Stimulated activated memory B cell treated with anti-CD40 and anti-IgM and Interleukin-4, amounts not matched to agents 10 μg/mL and 1 μg/mL and 100 μg/mL, for 72 hours (primary cell): Measurements from ENCODE around the gene AREL1.

Experiments used
- ATAC-seq: fragments of 150-1000 bp; cut with Tn5 transposase; 2 replicates; pipeline ENCODE4 v1.10.0; 2021
- H3K27ac Mint-ChIP-seq: one replicate; pipeline ENCODE4 v1.8.0; 2022; ENCODE audit warnings: mild to moderate bottlenecking, mixed read lengths
- H3K27me3 Mint-ChIP-seq: one replicate; pipeline ENCODE4 v1.8.0; 2022; ENCODE audit warnings: mixed read lengths
- H3K36me3 Mint-ChIP-seq: one replicate; pipeline ENCODE4 v1.8.0; 2022; ENCODE audit warnings: mixed read lengths
- H3K4me1 Mint-ChIP-seq: one replicate; pipeline ENCODE4 v1.8.0; 2022; ENCODE audit warnings: mixed read lengths
- H3K4me3 Mint-ChIP-seq: one replicate; pipeline ENCODE4 v1.8.0; 2022; ENCODE audit warnings: mild to moderate bottlenecking, moderate library complexity, mixed read lengths
- H3K9me3 Mint-ChIP-seq: one replicate; pipeline ENCODE4 v1.8.0; 2022; ENCODE audit warnings: mixed read lengths

AREL1 gene

GRCh38 chr14:74711651-74712050 lies 1.2 kb downstream of the AREL1 start:
- no peak for ATAC-seq
- Mint-ChIP-seq H3K27me3 (no peaks in the 10 kb centered on the region), H3K9me3 (no peaks in the 10 kb centered on the region), H3K27ac (no peak overlapping the region), H3K4me1 (peaks cover 46% of the 10 kb centered on the region), H3K36me3 (peaks cover 20% of the 10 kb centered on the region), H3K4me3 (peak overlapping the region; percentile 94)

GRCh38 chr14:74710480-74710879 lies 2.4 kb downstream of the AREL1 start:
- H3K27ac Mint-ChIP-seq, result no peak overlapping the region
- no peak overlapping the region for H3K4me3 Mint-ChIP-seq
- peaks cover 46% of the 10 kb centered on the region for H3K4me1 Mint-ChIP-seq
- H3K9me3 Mint-ChIP-seq, result no peaks in the 10 kb centered on the region
- H3K36me3 Mint-ChIP-seq, result peaks cover 11% of the 10 kb centered on the region
- ATAC-seq, result no peak
- H3K27me3 Mint-ChIP-seq, result no peaks in the 10 kb centered on the region

- peaks cover 8% of the 10 kb centered on the region for H3K9me3 Mint-ChIP-seq
- H3K27me3 Mint-ChIP-seq, result no peaks in the 10 kb centered on the region
- no peak for ATAC-seq
- H3K36me3 Mint-ChIP-seq, result peaks cover 40% of the 10 kb centered on the region
- no peak overlapping the region for H3K27ac Mint-ChIP-seq
- no peak overlapping the region for H3K4me3 Mint-ChIP-seq
- peaks cover 35% of the 10 kb centered on the region for H3K4me1 Mint-ChIP-seq
Observed at GRCh38 chr14:74705613-74706500, 7.0 kb downstream of the AREL1 start.

- Mint-ChIP-seq H3K4me3 (no peak overlapping the region), H3K36me3 (peaks cover 52% of the 10 kb centered on the region), H3K9me3 (peaks cover 8% of the 10 kb centered on the region), H3K27ac (no peak overlapping the region), H3K4me1 (peaks cover 28% of the 10 kb centered on the region), H3K27me3 (no peaks in the 10 kb centered on the region)
- no peak for ATAC-seq
Observed at GRCh38 chr14:74704656-74705055, 8.2 kb downstream of the AREL1 start.

- peaks cover 8% of the 10 kb centered on the region for H3K9me3 Mint-ChIP-seq
- peaks cover 20% of the 10 kb centered on the region for H3K4me1 Mint-ChIP-seq
- ATAC-seq, result no peak
- no peaks in the 10 kb centered on the region for H3K27me3 Mint-ChIP-seq
- peaks cover 58% of the 10 kb centered on the region for H3K36me3 Mint-ChIP-seq
- H3K27ac Mint-ChIP-seq, result no peak overlapping the region
- no peak overlapping the region for H3K4me3 Mint-ChIP-seq
Observed at GRCh38 chr14:74703043-74703442, 9.8 kb downstream of the AREL1 start.

GRCh38 chr14:74702293-74702692 lies 10.6 kb downstream of the AREL1 start:
- Mint-ChIP-seq H3K9me3 (peaks cover 8% of the 10 kb centered on the region), H3K4me3 (no peak overlapping the region), H3K4me1 (peaks cover 20% of the 10 kb centered on the region), H3K27ac (no peak overlapping the region), H3K36me3 (peaks cover 63% of the 10 kb centered on the region), H3K27me3 (no peaks in the 10 kb centered on the region)
- ATAC-seq, result no peak

GRCh38 chr14:74698465-74698864 lies 14.4 kb downstream of the AREL1 start:
- H3K9me3 Mint-ChIP-seq, result peaks cover 8% of the 10 kb centered on the region
- H3K36me3 Mint-ChIP-seq, result peaks cover 60% of the 10 kb centered on the region
- H3K27me3 Mint-ChIP-seq, result no peaks in the 10 kb centered on the region
- H3K4me1 Mint-ChIP-seq, result peaks cover 10% of the 10 kb centered on the region
- no peak overlapping the region for H3K27ac Mint-ChIP-seq
- H3K4me3 Mint-ChIP-seq, result no peak overlapping the region
- ATAC-seq, result no peak

- Mint-ChIP-seq H3K9me3 (peaks cover 7% of the 10 kb centered on the region), H3K4me3 (no peak overlapping the region), H3K4me1 (peaks cover 10% of the 10 kb centered on the region), H3K36me3 (peaks cover 56% of the 10 kb centered on the region), H3K27me3 (no peaks in the 10 kb centered on the region), H3K27ac (no peak overlapping the region)
- no peak for ATAC-seq
Observed at GRCh38 chr14:74697976-74698375, 14.9 kb downstream of the AREL1 start.

- Mint-ChIP-seq H3K4me3 (no peak overlapping the region), H3K27me3 (no peaks in the 10 kb centered on the region), H3K4me1 (peaks cover 10% of the 10 kb centered on the region), H3K27ac (no peak overlapping the region), H3K9me3 (peaks cover 2% of the 10 kb centered on the region), H3K36me3 (peaks cover 51% of the 10 kb centered on the region)
- no peak for ATAC-seq
Observed at GRCh38 chr14:74697543-74697942, 15.3 kb downstream of the AREL1 start.

GRCh38 chr14:74697011-74697410 lies 15.9 kb downstream of the AREL1 start:
- no peak overlapping the region for H3K27ac Mint-ChIP-seq
- H3K9me3 Mint-ChIP-seq, result peaks cover 1% of the 10 kb centered on the region
- H3K4me1 Mint-ChIP-seq, result peaks cover 10% of the 10 kb centered on the region
- no peak overlapping the region for H3K4me3 Mint-ChIP-seq
- peaks cover 49% of the 10 kb centered on the region for H3K36me3 Mint-ChIP-seq
- no peaks in the 10 kb centered on the region for H3K27me3 Mint-ChIP-seq
- ATAC-seq, result no peak

- Mint-ChIP-seq H3K27me3 (no peaks in the 10 kb centered on the region), H3K27ac (no peak overlapping the region), H3K4me3 (no peak overlapping the region), H3K36me3 (peaks cover 49% of the 10 kb centered on the region), H3K9me3 (no peaks in the 10 kb centered on the region), H3K4me1 (peaks cover 6% of the 10 kb centered on the region)
- no peak for ATAC-seq
Observed at GRCh38 chr14:74695406-74695805, 17.5 kb downstream of the AREL1 start.

- ATAC-seq, result no peak
- Mint-ChIP-seq H3K27me3 (no peaks in the 10 kb centered on the region), H3K36me3 (peaks cover 56% of the 10 kb centered on the region), H3K27ac (no peak overlapping the region), H3K4me1 (peaks cover under 1% of the 10 kb centered on the region), H3K9me3 (no peaks in the 10 kb centered on the region), H3K4me3 (no peak overlapping the region)
Observed at GRCh38 chr14:74693191-74693590, 19.7 kb downstream of the AREL1 start.

GRCh38 chr14:74691456-74691855 lies 21.4 kb downstream of the AREL1 start:
- Mint-ChIP-seq H3K27ac (no peak overlapping the region), H3K9me3 (no peaks in the 10 kb centered on the region), H3K27me3 (no peaks in the 10 kb centered on the region), H3K4me3 (no peak overlapping the region), H3K4me1 (no peaks in the 10 kb centered on the region), H3K36me3 (peaks cover 50% of the 10 kb centered on the region)
- ATAC-seq, result no peak

GRCh38 chr14:74685921-74686678 lies 26.8 kb downstream of the AREL1 start:
- H3K4me3 Mint-ChIP-seq, result no peak overlapping the region
- H3K36me3 Mint-ChIP-seq, result peaks cover 70% of the 10 kb centered on the region
- H3K27ac Mint-ChIP-seq, result no peak overlapping the region
- no peaks in the 10 kb centered on the region for H3K9me3 Mint-ChIP-seq
- H3K4me1 Mint-ChIP-seq, result peaks cover 29% of the 10 kb centered on the region
- no peaks in the 10 kb centered on the region for H3K27me3 Mint-ChIP-seq
- no peak for ATAC-seq

GRCh38 chr14:74685056-74685455 lies 27.8 kb downstream of the AREL1 start:
- H3K27ac Mint-ChIP-seq, result no peak overlapping the region
- no peaks in the 10 kb centered on the region for H3K9me3 Mint-ChIP-seq
- ATAC-seq, result no peak
- peaks cover 29% of the 10 kb centered on the region for H3K4me1 Mint-ChIP-seq
- H3K36me3 Mint-ChIP-seq, result peaks cover 67% of the 10 kb centered on the region
- H3K27me3 Mint-ChIP-seq, result no peaks in the 10 kb centered on the region
- H3K4me3 Mint-ChIP-seq, result no peak overlapping the region

GRCh38 chr14:74684434-74684833 lies 28.4 kb downstream of the AREL1 start:
- peak overlapping the region; percentile 13 for H3K4me3 Mint-ChIP-seq
- peak; percentile 89 for ATAC-seq
- peaks cover 29% of the 10 kb centered on the region for H3K4me1 Mint-ChIP-seq
- H3K27me3 Mint-ChIP-seq, result no peaks in the 10 kb centered on the region
- H3K27ac Mint-ChIP-seq, result no peak overlapping the region
- no peaks in the 10 kb centered on the region for H3K9me3 Mint-ChIP-seq
- peaks cover 67% of the 10 kb centered on the region for H3K36me3 Mint-ChIP-seq
